ENCODE results near the gene DEFB114. TPM values are rescaled to one million over a fixed set of nuclear protein-coding genes. Genes with fewer than 3 reads are reported as not detected.

The DEFB114 gene
- total RNA-seq, 2 experiments from 2014 or later, result not detected

DNA sequence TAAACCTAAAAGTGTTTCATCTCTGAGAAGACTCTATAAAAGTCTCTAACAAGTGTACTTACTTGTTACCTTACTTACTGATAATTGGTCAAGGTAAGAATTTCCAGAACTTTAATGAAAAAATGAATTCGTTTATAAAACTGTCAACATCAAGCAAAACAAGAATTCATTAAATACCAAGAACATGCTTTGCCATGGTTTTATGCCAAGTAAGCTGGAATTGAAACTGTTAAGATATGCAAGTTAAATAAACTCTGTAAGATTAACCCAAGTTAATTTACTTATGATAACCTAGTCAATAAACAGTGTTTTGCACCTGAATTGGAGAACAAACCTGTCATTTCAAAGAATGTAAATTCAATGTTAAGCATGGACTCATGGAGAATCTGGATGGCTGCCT is 22.6 kb upstream of the DEFB114 start:
- Histone ChIP-seq H2AFZ (ENCODE audit: low read length) (no peak overlapping the region), H3K27ac (ENCODE audit: low read depth, low read length, poor library complexity, severe bottlenecking) (no peak overlapping the region), H3K4me3 (ENCODE audit: low read depth, low read length, poor library complexity, severe bottlenecking) (no peak overlapping the region), H3K36me3 (ENCODE audit: insufficient read depth, low read length) (no peaks in the 10 kb centered on the region), H3K4me1 (ENCODE audit: insufficient read depth, low read length, poor library complexity, severe bottlenecking) (no peaks in the 10 kb centered on the region), H3K79me2 (ENCODE audit: insufficient read depth, low read depth, low read length) (no peaks in the 10 kb centered on the region), H3K9me2 (ENCODE audit: insufficient read depth, low read length) (no peaks in the 10 kb centered on the region), H3K9me3 (ENCODE audit: low read length) (no peaks in the 10 kb centered on the region), H3K4me2 (ENCODE audit: low read length) (no peak overlapping the region), H4K20me1 (ENCODE audit: insufficient read depth, low read length) (no peaks in the 10 kb centered on the region)
- no TSS peak for BruUV-seq (replicated peaks)
- intact Hi-C loops (cut with micrococcal nuclease; ENCODE audit: unreplicated experiment), result no loop called here
- no peak for DNase-seq (ENCODE audit: low spot score)
- POLR2A ChIA-PET, result no interaction called here
- TF ChIP-seq, protein P1, sequence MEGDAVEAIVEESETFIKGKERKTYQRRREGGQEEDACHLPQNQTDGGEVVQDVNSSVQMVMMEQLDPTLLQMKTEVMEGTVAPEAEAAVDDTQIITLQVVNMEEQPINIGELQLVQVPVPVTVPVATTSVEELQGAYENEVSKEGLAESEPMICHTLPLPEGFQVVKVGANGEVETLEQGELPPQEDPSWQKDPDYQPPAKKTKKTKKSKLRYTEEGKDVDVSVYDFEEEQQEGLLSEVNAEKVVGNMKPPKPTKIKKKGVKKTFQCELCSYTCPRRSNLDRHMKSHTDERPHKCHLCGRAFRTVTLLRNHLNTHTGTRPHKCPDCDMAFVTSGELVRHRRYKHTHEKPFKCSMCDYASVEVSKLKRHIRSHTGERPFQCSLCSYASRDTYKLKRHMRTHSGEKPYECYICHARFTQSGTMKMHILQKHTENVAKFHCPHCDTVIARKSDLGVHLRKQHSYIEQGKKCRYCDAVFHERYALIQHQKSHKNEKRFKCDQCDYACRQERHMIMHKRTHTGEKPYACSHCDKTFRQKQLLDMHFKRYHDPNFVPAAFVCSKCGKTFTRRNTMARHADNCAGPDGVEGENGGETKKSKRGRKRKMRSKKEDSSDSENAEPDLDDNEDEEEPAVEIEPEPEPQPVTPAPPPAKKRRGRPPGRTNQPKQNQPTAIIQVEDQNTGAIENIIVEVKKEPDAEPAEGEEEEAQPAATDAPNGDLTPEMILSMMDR (conservative IDR thresholded peaks at IDR 0.05; ENCODE audit: low read length), result no peak
- no peak for TF ChIP-seq EZH2phosphoT487 (IDR thresholded peaks at IDR 0.05; ENCODE audit: borderline replicate concordance, low read depth, low read length)
- CTCF ChIA-PET (ENCODE audit: unreplicated experiment), result no interaction called here

DNA sequence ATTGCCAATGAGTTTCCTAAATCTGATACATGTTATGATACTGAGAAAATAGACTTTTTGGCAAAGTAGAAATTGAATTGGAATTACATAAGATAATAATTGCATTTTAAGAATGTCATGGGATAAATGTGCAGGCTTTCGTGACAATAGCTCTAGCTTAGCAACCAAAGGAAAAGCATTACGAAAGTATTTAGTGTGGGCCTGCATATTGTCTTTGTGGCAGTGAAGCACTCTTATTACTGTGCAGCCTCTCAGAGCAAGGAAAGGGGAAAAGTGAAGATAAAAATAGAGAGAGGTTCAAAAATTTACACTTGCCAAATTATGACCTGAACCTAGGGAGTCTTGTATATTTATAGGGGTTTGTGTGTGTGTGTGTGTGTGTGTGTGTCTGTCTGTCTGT is 18.1 kb upstream of the DEFB114 start:
- CTCF ChIA-PET (ENCODE audit: unreplicated experiment), result no interaction called here
- DNase-seq (ENCODE audit: low spot score), result no peak

DNA sequence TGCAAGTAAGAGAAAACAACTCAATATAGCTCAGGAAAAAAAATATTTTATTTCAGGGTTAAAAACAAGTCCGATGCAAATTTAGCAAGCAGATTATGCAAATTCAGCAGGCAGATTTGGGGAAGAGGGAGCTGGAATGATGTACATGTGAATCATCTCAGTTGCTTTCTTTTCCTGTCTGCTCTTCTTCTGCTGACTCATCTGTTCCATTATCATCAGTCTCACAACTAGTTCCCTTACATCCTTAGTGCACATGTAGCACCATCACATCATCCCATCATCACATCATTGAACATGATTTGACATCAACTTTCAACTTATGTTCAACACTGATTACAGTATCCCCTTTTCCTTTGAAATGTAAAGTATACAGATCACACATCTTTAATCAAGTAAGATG is 16.9 kb upstream of the DEFB114 start:
- no peak overlapping the region for H2AFZ ChIP-seq (ENCODE audit: low read length)
- no peaks in the 10 kb centered on the region for H3K9me3 ChIP-seq (ENCODE audit: low read length)
- H4K20me1 ChIP-seq (ENCODE audit: insufficient read depth, low read length), result no peaks in the 10 kb centered on the region
- no TSS peak for BruUV-seq (replicated peaks)
- H3K9me2 ChIP-seq (ENCODE audit: insufficient read depth, low read length), result no peaks in the 10 kb centered on the region
- H3K4me3 ChIP-seq (ENCODE audit: low read depth, low read length, poor library complexity, severe bottlenecking), result no peak overlapping the region
- H3K4me2 ChIP-seq (ENCODE audit: low read length), result no peak overlapping the region
- DNase-seq (ENCODE audit: low spot score), result no peak
- no peak for TF ChIP-seq EZH2phosphoT487 (IDR thresholded peaks at IDR 0.05; ENCODE audit: borderline replicate concordance, low read depth, low read length)
- TF ChIP-seq, protein P1 (conservative IDR thresholded peaks at IDR 0.05; ENCODE audit: low read length), result no peak
- no peaks in the 10 kb centered on the region for H3K79me2 ChIP-seq (ENCODE audit: insufficient read depth, low read depth, low read length)
- POLR2A ChIA-PET, result interaction anchor here (0.7 kb wide), 1 partner anchor 15 kb away, joined by 3 read pairs; no protein-coding TSS in a partner anchor
- intact Hi-C loops (cut with micrococcal nuclease; ENCODE audit: unreplicated experiment), result no loop called here
- CTCF ChIA-PET (ENCODE audit: unreplicated experiment), result no interaction called here
- no peaks in the 10 kb centered on the region for H3K4me1 ChIP-seq (ENCODE audit: insufficient read depth, low read length, poor library complexity, severe bottlenecking)
- H3K36me3 ChIP-seq (ENCODE audit: insufficient read depth, low read length), result no peaks in the 10 kb centered on the region
- H3K27ac ChIP-seq (ENCODE audit: low read depth, low read length, poor library complexity, severe bottlenecking), result no peak overlapping the region

More for the DNA sequence above, 18.1 kb upstream of the DEFB114 start:
- Histone ChIP-seq H3K4me2 (ENCODE audit: low read length) (no peak overlapping the region), H2AFZ (ENCODE audit: low read length) (no peak overlapping the region), H3K9me2 (ENCODE audit: insufficient read depth, low read length) (no peaks in the 10 kb centered on the region), H4K20me1 (ENCODE audit: insufficient read depth, low read length) (no peaks in the 10 kb centered on the region), H3K4me1 (ENCODE audit: insufficient read depth, low read length, poor library complexity, severe bottlenecking) (no peaks in the 10 kb centered on the region), H3K4me3 (ENCODE audit: low read depth, low read length, poor library complexity, severe bottlenecking) (no peak overlapping the region), H3K9me3 (ENCODE audit: low read length) (no peaks in the 10 kb centered on the region), H3K27ac (ENCODE audit: low read depth, low read length, poor library complexity, severe bottlenecking) (no peak overlapping the region), H3K79me2 (ENCODE audit: insufficient read depth, low read depth, low read length) (no peaks in the 10 kb centered on the region), H3K36me3 (ENCODE audit: insufficient read depth, low read length) (no peaks in the 10 kb centered on the region)
- no peak for TF ChIP-seq EZH2phosphoT487 (IDR thresholded peaks at IDR 0.05; ENCODE audit: borderline replicate concordance, low read depth, low read length)
- TF ChIP-seq, protein P1 (conservative IDR thresholded peaks at IDR 0.05; ENCODE audit: low read length), result no peak
- POLR2A ChIA-PET, result interaction anchor here (0.7 kb wide), 1 partner anchor 221 kb away, joined by 3 read pairs; no protein-coding TSS in a partner anchor
- no TSS peak for BruUV-seq (replicated peaks)
- intact Hi-C loops (cut with micrococcal nuclease; ENCODE audit: unreplicated experiment), result no loop called here

Data from OCI-LY7 (cell line).